GM12878 (cell line): ENCODE results near the gene MAPK1IP1L. TPM values are rescaled to one million over a fixed set of nuclear protein-coding genes. Genes with fewer than 3 reads are reported as not detected.
A peak's percentile ranks its signal among the peaks of the same experiment; 100 is the strongest.

Source experiments
- E2F4 ChIP-seq: IDR thresholded peaks from 2 replicates; pipeline ENCODE4 v1.6.1; 2012; ENCODE audit warnings: low read depth, low read length, improper control_type of control experiment
- EP300 ChIP-seq, 2 experiments: fragments of 150-350 bp in 1 of 2; IDR thresholded peaks; 2 replicates each; pipeline ENCODE4 v1.6.1; 2011 to 2012; ENCODE audit warnings: low read depth in 2 of 2, low read length in 2 of 2, borderline replicate concordance in 1 of 2, improper control_type of control experiment in 1 of 2, inconsistent platforms in 1 of 2; ENCODE audit not compliant: control insufficient read depth in 1 of 2
- ETV6 ChIP-seq, 2 experiments: fragments of 450-650 bp in 1 of 2; IDR thresholded peaks in 1 of 2; conservative IDR thresholded peaks in 1 of 2; 2 replicates each; pipeline ENCODE4 v1.6.1; 2014; ENCODE audit warnings: antibody characterized with exemption in 1 of 2, borderline replicate concordance in 1 of 2, low read depth in 1 of 2, mild to moderate bottlenecking in 1 of 2, moderate library complexity in 1 of 2
- FOXK2 ChIP-seq: fragments of 450-650 bp; IDR thresholded peaks from 2 replicates; pipeline ENCODE4 v1.6.1; 2017; ENCODE audit warnings: mild to moderate bottlenecking, moderate library complexity
- IRF4 ChIP-seq: IDR thresholded peaks from 2 replicates; pipeline ENCODE4 v1.6.1; 2011; ENCODE audit warnings: low read depth, low read length
- JUNB ChIP-seq: IDR thresholded peaks from 2 replicates; pipeline ENCODE4 v1.6.1; 2016; ENCODE audit warnings: antibody characterized with exemption, mild to moderate bottlenecking
- KLF5 ChIP-seq: fragments of 450-650 bp; IDR thresholded peaks from 2 replicates; pipeline ENCODE4 v1.6.1; 2014; ENCODE audit warnings: mild to moderate bottlenecking; ENCODE audit not compliant: partially characterized antibody
- NBN ChIP-seq: fragments of 450-650 bp; IDR thresholded peaks from 2 replicates; pipeline ENCODE4 v1.6.1; 2016
- NR2F1 ChIP-seq: fragments of 450-650 bp; conservative IDR thresholded peaks from 2 replicates; pipeline ENCODE4 v1.6.1; 2017; ENCODE audit warnings: mild to moderate bottlenecking
- NRF1 ChIP-seq: conservative IDR thresholded peaks from 2 replicates; pipeline ENCODE4 v1.6.1; 2011; ENCODE audit warnings: mild to moderate bottlenecking, low read depth, low read length, improper control_type of control experiment
- STAT1 ChIP-seq: fragments of 450-650 bp; conservative IDR thresholded peaks from 2 replicates; pipeline ENCODE4 v1.6.1; 2014; ENCODE audit warnings: antibody characterized with exemption, mild to moderate bottlenecking
- TCF12 ChIP-seq: IDR thresholded peaks from 2 replicates; pipeline ENCODE4 v1.6.1; 2011; ENCODE audit warnings: low read depth, mild to moderate bottlenecking, low read length
- TCF7 ChIP-seq: IDR thresholded peaks from 2 replicates; pipeline ENCODE4 v1.6.1; 2014; ENCODE audit warnings: antibody characterized with exemption, borderline replicate concordance
- ZBTB11 ChIP-seq: fragments of 450-650 bp; formaldehyde crosslinking; IDR thresholded peaks from 2 replicates; pipeline ENCODE4 v1.5.0; 2022; ENCODE audit warnings: mild to moderate bottlenecking, missing genetic modification characterization
- ZBTB40 ChIP-seq: fragments of 450-650 bp; IDR thresholded peaks from 2 replicates; pipeline ENCODE4 v1.6.1; 2016; ENCODE audit warnings: mild to moderate bottlenecking, moderate library complexity, borderline replicate concordance
- ZNF274 ChIP-seq: IDR thresholded peaks from one replicate; pipeline ENCODE4 v1.8.0; 2011; ENCODE audit not compliant: insufficient read length, insufficient read depth
- ZNF687 ChIP-seq: fragments of 450-650 bp; IDR thresholded peaks from 2 replicates; pipeline ENCODE4 v1.6.1; 2017; ENCODE audit warnings: mild to moderate bottlenecking, moderate library complexity
- polyA plus RNA-seq, 11 experiments: library from polyadenylated mRNA; depleted of rRNA in 4 of 11; unstranded in 6 of 11; stranded (reverse) in 5 of 11; fragments of >200 nt; fragmentation: Nextera tagmentation in 4 of 11; fragmentation: Illumina TruSeq in 1 of 11; extraction: Ambion mirVana in 4 of 11; extraction: Trizol in 1 of 11; gene quantifications; 1 replicate in 1 of 11; 2 replicates in 10 of 11; pipeline versions ENCODE4 v1.2.1 to v1.2.3, GENCODE V29; 2011 to 2016; ENCODE audit warnings: inconsistent platforms in 2 of 11, missing spikeins in 2 of 11, low read depth in 1 of 11
- total RNA-seq, 4 experiments: library from RNA; depleted of rRNA in 3 of 4; stranded (reverse); fragments of >200 nt in 3 of 4; fragmentation: Illumina TruSeq in 1 of 4; extraction: Trizol in 1 of 4; gene quantifications; 2 replicates each; pipeline versions ENCODE4 v1.2.1 to v1.2.3, GENCODE V29; 2013 to 2021

Gene MAPK1IP1L
- total and polyA plus RNA-seq, 10 of the 15 experiments (the other 5 are each of a cell fraction or from before 2014, with no cell fraction given), result 44.6 to 117 (median 73.0) TPM

GRCh38 chr14:55102141-55102621 lies 50.7 kb downstream of the MAPK1IP1L start (continued):
- peak; percentile 98 for TF ChIP-seq ZNF687
- no peak for TF ChIP-seq ZNF274
- TF ChIP-seq EP300 (IDR thresholded peaks at IDR 0.05; ENCODE audit: borderline replicate concordance in 1 of 2, control insufficient read depth in 1 of 2, low read depth in 2 of 2, low read length in 2 of 2), result peak; percentile 88 to 93; a peak in 3 of 4 replicates
- TF ChIP-seq ZBTB11, result no peak
- no peak for TF ChIP-seq E2F4
- peak in 1 of 2 experiments; percentile 56; a peak in 2 of 4 replicates for TF ChIP-seq ETV6 (conservative IDR thresholded peaks at IDR 0.05 in 1 of 2, IDR thresholded peaks at IDR 0.05 in 1 of 2; ENCODE audit: borderline replicate concordance in 1 of 2, low read depth in 1 of 2)
- TF ChIP-seq TCF7, result no peak
- peak; percentile 83 for TF ChIP-seq NBN
- TF ChIP-seq KLF5, result no peak
- TF ChIP-seq STAT1, result no peak
- no peak for TF ChIP-seq NRF1
- TF ChIP-seq TCF12, result peak; percentile 97
- TF ChIP-seq NR2F1, result peak; percentile 86
- TF ChIP-seq ZBTB40, result no peak
- peak; percentile 87 for TF ChIP-seq IRF4
- no peak; the same call in 1 of the 2 replicates for TF ChIP-seq JUNB
- no peak for TF ChIP-seq FOXK2
